ENCODE results near the gene WDR46.

WDR46 gene

DNA sequence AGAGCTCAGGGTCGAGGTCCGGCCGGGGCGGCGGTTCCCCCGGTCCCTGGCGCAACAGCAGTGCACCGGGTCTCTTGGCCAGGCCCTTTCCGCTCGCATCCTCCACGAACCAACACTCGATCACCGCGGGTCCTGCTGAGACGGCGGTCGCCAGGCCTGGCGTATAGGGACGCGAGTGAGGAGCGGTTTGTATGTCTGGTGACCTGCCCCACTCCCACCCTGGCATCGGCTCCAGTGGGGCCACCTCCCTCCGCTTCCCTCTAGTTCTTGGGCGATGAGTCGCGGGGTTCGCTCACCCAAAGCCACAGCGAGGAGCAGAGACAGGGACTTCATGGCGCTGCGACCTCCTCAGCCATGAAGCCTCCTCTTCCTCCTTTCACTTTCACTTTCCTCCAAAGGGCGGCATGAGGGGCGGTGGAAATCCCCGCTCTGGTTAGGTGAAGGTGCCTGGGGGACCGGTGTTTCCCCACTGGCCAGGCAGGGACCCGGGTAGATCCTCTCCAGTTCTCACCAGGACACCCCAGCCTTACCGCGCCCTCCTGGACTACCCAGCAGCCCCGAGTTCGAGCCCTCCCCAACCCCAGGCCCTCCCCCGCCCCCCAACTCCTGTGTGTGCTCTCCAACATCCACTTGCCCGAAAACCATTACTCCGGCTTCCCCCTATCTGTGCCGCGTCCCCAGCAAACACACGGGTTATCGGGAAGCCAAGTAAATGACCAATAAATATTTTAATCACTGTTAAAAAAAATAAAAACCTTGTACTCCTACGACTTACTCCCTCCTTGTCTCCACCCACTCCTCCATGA, 24.9 kb upstream of the WDR46 start, which contains the start of gene TAPBP:
TSS of gene TAPBP (minus strand) at position 370 of the 806 bp plus-strand sequence. CDS start at position 333, 37 bp downstream.
- no peak for DNase-seq

DNA sequence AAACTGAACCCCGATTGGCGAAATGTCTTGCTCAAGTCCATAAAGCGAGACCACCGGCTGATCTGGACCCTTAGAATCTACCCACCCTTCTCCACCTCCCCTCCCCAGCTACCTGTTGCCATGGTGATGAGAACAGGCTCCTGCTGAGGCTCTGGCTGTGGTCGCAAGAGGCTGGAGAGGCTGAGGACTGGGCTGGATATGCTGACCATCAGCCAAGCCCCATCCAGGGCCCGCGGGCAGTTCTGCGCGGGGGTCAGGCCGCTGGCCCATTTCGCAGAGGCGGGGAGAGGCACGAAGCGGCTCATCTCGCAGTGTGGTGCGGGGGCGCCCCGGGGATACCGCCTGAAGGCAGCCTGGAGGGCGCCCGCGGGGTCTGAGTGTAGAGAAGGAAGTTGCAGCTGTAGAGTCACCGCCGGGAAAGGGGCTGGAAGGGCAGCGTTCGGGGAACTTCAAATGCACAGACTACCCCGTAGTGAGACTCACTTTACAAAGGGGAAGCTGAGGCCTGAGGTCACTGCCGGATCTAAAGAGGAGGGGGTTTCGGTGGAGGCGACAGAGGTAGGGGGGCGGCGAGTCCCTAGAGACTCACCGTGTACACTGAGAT, 24.2 kb upstream of the WDR46 start:
- DNase-seq: no peak

DNA sequence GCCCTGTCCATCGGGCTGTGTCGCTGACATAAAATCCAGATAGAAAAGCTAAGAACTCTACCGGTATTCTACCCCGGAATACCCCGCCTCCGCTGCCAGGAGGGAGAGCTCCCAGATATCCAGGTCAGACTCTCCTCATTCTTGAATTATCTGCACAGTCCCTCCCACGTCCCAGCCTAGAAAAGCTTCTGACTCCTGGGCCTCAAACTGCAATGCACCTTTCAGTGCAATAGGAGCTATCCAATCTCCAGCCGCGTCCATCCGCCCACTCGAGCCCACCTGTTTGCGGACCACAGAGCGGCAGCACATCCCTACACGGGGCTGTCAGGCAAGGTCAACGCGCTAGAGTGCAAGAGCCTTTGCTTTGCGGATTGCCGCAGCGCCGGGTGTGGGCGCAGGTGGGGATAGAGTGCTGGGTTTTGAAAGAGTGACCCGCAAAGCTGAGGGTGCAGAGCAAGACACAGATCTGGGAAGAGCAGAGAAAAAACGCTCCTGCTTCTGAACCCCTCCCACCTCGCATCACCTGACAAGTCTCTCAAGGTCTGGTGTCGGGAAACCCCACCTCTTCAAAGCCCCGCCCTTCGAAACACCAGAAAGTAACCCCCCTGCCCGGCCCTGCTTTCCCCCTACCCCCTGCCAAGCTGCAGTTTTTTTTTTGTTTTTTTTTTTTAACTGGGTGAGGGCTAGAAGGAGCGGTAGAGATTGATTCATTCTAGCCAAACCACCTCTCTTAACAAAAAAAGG, 23.5 kb upstream of the WDR46 start:
- no peak for DNase-seq

DNA sequence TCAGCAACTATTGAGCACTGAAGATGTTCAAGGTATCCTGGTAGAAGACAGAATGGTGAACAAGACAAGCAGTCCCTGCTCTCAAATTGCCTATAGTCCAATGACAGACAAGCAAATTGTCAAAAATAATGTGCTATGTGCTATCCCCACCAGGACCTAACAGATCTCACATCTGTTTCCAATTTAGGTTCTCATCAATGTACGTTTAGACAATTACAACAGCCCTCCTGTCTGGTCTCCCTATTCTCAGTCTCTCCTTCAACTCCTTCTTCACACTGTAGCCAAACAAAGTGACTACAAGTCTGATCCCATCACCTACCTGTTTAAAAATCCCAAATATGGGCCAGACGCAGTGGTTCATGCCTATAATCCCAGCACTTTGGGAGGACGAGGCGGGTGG, 17.3 kb upstream of the WDR46 start:
- DNase-seq: no peak

DNA sequence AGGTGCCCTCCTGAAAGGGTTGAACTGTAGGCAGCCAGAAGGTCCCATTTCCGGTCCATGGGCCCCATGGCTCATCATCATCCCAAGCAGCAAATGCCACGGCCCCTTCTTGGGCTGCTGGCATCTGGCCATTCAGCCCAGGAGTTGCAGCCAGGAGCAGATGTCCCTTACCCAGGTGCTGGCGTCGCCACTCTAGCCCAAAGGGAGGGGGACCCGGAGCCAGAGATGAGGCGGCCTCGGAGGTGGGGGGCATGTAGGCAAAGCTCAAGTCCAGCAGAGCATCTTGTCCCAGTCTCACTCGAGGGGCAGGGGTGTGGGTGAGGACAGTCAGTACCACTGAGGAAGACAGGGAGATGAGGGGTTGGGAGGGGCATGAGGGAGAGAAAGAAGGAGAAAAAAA, 16.0 kb upstream of the WDR46 start:
- DNase-seq: no peak

DNA sequence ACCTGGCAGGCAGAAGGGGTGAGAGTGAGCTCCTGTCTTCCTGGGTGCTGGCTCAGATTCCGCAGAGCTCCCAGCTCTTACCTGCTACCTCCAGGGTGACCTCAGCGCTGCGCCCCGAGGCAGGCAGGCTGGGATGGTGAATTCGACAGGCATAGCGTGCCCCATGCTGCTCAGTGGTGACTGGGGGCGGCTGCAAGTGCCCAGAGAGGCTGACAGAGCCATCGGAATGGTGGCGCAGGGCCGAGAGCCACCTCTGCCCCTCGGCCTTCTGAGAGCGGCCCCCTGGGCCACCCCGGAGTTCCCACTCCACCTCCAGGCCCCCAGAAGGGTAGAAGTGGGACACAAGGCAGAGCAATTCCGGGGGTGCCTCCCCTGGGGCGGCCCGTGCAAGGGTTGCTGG, 15.2 kb upstream of the WDR46 start:
- DNase-seq: no peak

DNA sequence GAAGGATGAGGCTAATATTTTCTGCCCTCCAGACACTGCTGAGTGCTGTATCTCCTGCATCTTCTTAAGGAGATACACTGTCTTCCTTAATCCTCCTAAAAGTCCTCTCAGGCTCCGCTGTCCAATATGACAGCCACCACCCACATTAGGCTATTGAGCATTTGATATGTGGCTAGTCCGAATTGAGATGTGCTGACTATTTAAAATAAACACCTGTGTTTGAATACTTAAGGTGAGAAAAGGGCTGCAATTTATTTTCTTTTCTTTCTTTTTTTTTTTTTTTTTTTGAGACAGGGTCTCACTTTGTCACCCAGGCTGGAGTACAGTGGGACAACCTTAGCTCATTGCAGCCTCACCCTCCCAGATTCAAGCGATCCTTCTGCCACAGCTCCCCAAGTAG, 12.8 kb upstream of the WDR46 start:
- DNase-seq: no peak

DNA sequence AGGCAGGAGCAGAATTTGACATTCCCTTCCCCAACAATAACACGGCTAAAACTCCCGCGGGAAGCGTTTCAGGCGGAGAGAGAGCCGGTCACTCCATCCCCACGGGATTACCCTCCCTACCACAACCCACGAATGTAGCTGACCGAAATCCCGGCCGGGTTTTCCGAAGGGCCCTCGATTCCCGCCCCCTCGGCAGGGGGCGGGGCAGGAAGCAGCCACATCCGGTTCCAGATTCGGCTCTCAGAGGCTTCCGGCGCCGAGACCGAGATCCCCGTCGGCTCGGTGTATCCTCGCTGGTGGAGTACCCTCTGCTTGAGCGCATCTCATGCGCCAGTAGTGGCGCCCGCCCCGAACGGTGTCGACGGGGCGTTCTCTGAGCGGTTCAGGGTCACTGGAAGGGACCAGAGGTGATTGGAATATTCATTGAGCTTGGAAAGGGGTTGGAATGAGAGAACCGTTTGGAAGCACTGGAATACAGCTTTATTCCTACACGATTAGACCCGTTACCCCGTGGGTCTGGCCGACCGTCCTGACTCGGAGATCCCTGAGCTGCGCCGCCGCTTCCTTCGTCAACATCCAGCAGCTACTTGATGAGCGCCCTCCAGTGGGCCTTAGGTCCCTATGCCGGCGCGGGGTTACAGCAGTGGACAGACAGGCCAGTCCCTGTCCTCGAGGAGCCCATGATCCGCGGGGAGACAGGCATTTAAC, 10.4 kb upstream of the WDR46 start:
- peak; percentile 54 for DNase-seq

DNA sequence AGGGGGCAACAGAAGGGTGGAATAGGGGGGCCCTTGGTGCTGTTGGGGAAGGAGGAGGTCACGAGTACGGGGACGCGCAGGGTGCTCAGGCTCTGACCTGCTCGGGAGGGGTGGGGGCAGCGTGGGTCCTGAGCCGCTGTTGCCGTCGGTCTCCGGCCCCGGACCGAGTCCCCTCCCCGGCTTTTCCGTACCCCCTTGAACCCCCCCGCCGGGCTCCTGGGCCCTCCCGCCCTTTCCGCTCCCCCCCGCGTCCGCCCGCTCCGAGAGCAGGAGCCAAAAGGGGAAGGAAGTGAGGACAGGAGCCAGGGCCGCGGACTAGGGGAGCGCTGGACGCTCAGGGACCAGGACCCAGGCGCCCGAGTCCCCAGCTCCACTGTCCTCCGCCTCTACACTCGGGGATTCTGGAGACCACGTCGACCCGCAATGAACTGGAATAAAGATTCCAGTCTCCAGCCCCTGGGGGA, 9.8 kb upstream of the WDR46 start, which contains the start of gene RGL2:
TSS of gene RGL2 (minus strand) at position 170 of the 464 bp plus-strand sequence. CDS start 332 bp downstream, outside the sequence.
- DNase-seq: no peak

DNA sequence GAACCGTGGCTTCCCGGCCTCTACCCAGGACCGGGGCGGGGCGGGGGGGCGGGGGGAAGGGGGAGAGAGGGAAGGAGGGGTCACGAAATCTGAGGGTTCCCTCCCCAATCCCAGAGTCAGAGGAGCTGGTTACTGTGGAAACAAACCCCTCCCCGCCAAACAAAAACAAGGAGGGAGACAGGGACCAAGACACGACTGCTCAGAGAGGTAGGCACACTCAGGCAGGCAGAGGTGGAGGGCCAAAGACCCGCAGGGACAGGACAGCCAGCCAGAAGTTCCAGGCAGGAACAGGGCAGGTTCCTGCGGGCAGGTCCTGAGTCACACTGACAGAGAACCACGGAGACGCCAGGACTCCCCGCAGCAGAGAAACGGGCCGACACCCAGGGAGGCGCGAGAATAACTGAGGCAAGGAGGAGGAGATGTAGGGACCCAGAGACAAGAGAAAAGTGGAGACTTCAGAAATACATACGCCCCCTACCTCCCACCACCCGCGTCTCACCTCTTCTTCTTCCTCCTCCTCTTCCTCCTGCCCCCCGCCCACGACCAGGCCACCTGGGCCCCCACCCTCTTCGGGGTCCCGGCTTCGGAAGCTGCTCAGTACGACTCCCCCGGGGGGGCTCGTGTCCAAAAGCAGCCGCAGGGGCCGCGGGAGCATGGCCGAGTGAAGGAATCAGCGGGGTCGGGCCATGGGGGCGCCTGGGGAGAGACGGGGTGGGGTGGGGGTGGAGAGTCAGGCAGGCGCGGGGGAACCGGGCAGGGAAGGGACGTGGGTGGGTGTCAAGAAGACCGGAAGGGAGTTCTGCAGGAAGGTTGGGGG, 9.1 kb upstream of the WDR46 start:
- no peak for DNase-seq

DNA sequence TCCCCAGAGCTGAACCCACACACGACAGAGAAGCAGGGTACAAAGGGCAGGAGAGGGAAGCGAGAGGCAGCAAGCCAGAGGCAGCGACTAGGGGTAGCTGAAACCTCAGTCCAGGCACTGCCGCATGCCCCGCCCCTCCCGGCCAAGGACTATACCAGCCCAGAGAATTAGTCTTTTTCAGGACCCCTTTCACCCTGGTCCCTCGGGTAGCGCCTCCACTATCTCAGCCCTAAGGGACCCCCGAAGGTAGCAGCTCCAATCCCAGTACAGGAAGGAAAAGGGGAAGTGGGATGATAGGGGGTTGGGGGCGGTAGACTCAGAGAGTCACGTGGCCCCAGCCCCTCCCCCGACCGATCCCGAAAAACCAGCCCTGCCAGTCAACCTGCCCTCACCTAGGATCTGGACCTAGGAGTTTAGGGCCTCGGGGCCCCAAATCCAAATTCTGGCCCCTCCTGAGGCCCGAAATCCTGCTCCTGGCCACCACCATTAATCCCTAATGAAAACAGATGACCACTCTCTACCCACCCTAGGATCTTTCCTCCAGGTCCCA, 8.4 kb upstream of the WDR46 start:
- no peak for DNase-seq

DNA sequence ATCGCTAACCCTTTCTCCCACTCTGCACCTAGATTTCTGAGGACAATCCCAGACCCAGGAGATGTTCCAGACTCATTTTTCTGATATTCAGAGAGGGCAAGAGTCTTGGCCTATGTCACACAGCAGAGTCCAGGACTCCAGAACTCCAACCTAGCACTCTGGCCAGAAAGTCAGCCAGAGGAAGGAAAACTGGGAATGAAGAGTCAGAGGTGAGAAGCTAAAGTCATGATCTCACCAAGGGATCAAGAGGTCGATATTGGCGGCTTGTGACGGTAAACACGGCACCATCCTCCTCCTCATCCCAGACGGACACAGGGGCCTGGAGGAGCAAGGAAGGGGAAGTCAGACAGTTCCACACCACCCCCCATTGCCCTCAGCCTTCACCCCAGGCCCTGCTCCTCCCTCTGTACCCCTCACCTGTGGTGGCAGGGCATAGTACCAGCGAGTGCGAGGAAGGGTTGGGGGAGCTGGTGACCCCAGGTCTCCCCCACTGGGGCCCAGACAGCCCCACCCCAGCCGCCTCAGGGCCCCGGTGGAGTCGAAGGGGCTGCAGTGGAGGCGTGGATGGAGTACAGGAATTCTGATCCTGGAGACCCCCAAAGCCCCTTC, 7.9 kb upstream of the WDR46 start:
- no peak for DNase-seq

DNA sequence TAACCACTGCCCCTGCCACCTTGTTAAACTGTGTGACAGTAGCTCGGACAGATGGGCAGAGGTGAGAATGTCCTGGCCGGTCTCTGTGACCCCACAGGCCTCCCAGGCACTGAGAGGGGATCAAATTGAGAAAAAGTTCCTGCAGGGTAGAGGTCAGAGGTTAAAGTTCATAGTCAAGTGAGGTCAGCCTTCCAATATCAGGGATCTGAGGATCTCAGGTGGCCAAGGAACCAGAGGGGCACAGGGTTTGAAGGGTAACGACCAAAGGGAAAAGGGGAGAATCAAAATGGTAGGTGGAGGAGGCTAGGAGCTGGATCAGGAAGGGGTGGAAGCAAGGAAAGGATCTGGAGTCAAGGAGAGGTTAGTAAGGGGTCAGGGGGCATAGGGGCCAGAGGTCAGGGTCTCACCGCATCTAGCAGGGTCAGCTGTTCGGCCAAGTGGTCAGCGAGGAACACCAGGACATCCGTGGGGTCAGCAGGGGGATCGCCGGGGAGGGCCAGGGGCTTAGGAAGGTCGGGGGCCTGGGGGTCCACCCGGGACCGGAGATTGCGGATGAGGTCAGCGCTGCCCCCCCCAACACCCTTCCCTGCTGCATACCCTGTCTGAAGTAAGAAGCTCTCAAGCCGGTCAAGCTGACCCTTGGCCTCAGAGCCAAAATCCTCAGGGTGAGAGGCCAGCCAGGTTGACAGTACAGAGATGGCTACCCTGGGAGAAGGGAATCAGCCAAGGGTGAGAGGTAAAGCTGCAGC, 6.8 kb upstream of the WDR46 start:
- no peak for DNase-seq

DNA sequence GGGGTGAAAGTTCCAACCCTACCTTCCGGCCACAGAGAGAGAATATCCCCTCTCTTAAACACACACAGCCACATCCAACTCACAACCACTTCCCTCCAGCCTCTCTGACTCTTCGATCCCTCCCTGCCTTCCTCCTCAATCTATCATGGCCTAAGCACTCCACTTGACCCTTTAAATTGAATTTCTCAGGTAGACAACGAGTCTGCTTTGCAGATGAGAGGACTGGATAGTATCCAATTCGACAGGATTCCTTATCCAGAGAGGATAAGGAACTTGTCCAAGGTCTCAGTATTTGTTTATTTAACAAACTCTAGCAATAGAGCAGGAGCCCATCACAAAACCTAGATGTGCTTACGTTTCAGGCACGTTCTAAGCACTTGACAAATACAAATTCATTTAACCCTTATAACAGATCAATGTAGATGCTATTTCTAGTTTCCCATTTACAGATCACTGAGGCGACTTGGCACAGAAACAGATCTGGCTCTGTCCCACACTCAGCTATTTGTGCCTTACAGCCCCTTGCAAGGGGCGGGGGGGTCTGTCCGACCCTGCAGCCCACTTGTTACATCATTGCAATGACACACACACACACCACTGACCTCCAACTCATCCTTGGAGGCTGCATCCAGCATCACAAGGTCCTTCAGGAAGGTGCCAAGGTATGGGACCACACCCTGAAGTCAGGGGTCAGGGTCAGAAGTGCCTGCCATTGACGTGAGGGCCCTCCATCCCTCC, 5.2 kb upstream of the WDR46 start:
- DNase-seq: no peak

DNA sequence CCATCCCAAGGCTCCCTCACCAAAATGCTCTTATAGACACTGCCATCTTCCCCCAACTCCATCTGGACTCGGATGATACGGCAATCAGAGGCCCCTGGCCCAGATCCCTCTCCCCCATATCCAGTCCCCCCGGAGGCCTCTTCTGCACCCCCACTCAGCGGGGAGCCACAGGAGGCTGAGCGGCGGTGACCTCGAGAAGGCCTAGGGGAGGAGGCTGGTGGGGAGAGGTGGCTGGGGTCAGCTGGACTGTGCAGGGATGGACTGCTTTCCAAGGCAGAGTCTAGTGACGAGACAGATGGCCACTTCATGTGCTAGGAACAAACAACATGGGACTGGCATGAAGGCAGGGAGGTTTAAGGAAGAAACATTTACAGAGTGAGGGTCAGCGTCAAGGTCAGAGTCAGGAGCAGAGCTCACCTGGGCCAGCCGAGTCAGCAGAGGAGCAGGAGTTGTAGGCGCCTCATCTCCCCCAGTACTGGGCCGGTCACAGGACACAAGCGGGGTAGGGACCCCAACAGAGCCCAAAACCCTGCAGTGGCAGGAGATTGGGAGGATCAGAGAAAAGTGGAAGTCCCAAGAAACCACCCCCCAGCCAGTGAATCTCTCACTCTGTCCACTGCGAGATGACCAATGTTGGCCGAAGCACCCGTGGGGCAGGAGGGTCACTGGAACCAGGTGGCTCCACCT, 4.1 kb upstream of the WDR46 start:
- DNase-seq: no peak

DNA sequence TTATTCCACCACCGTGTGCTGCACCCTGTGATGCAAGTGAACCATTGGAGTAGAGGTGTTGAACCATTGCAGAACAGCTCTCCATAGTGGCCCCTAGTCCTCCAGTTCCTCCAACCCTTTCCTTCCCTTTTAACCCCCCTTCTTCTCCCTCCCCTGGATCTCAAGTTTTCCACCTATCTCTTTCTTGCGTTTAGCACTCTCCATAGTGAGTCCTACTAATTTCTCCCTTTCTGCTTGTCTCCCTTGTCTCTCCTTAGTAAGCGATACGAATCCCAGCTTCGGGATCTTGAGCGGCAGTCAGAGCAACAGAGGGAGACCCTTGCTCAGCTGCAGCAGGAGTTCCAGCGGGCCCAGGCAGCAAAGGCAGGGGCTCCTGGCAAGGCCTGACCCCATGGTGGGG, 1.4 kb upstream of the WDR46 start:
- no peak for DNase-seq

DNA sequence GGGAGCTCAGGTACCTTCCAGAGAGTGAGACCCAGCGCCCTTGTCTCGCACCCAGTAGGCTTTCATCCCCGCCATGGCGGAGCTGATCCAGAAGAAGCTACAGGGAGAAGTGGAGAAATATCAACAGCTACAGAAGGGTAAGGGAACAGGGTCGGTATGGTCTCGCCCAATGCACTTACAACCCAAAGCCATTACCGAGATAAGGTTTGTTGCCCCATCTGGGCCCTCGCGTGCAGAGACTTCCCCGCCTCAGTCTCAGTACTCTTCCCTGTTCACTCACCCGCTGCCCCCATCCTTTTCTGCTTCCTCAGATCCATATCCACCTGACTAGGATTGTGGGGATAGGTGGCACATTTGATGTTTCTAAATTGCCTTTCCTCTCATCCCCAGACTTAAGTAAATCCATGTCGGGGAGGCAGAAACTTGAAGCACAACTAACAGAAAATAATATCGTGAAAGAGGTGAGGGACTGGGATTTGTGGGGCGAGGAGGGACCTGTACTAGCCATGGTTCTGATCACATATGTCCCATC, 811 bp upstream of the WDR46 start:
- no peak for DNase-seq

DNA sequence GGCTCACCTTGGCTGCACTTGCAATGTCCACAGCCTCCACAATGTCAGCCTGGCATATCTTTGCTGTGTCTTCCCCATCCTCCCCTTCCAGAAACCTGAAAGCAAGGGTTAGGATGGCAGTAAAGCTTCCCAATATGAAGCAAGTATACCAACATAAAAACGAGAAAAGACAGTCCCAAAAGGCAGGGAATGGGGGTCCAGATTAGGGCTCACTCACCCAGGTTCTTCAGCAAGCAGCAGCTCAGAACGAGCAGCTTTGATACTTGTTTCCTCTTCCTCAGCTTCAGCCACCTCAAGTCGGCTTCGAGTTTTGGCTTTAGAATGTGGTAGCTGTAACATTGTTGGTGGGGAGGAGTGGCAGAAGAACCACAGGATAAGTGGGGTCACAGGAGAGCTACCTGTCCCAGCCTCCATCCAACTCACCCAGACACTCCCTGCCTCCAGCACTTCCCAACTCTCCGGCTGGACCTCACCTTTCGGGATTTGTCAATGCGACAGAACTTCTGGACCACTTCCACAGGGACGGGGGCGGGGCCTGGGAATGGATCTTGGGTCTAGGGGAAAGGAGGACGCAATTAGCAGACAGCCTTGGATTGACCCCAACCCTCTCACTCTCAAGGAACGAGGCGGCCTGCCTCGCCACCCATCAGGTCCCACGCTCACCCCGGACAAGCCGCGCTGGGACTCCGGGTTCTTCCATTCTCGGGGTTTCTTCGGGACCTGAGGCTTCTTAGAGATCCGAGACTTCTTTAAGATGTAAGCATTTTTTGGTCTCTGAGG, 708 bp downstream of the WDR46 start:
- DNase-seq: no peak
